ENCODE data around the gene TRIOBP.
A peak's percentile ranks its signal among the peaks of the same experiment; 100 is the strongest.

Gene TRIOBP

DNA sequence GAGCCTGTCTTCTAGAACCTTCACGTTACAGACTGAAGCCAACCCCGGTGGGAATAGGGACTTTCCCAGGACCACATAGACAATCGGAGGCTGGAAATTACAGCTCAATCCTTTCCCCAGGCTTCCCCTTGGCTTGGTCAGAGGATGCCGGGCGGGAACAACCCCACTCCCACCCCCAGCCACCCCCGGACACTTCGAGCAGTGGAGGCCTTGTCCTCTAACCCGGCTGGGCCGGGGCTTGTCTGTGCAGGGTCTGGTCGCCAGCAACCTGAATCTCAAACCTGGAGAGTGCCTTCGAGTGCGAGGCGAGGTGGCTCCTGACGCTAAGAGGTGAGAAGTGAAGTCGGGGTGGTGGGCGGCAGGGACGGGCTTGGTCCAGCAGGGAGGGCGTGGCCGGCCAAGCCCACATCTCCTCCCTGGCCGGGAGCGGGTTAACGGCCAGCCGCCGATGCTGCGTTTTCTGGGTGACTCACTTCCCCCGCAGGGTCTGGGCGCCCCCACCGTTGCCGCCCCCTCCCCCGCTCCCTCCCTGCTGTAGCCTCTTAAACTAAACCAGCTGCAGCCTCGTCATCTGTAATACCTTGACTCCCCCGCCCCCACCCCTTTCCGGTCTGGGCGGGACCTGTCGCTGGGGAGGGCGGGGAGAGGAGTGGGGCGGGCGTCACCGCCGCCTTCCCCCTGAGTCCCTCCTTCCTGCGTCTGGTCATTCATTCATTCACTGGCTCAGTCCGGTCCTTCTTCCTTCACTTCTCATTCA, 19.9 kb upstream of the TRIOBP start (continued):
- TF ChIP-seq, protein P1, sequence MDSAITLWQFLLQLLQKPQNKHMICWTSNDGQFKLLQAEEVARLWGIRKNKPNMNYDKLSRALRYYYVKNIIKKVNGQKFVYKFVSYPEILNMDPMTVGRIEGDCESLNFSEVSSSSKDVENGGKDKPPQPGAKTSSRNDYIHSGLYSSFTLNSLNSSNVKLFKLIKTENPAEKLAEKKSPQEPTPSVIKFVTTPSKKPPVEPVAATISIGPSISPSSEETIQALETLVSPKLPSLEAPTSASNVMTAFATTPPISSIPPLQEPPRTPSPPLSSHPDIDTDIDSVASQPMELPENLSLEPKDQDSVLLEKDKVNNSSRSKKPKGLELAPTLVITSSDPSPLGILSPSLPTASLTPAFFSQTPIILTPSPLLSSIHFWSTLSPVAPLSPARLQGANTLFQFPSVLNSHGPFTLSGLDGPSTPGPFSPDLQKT (IDR thresholded peaks at IDR 0.05; ENCODE audit: borderline replicate concordance, low read depth, low read length) = no peak; the same call in 1 of the 2 replicates
- TF ChIP-seq ZNF274 (IDR thresholded peaks at IDR 0.05; ENCODE audit: low read length) = no peak
- no peak for TF ChIP-seq ZNF274 (tag by site-specific recombination; IDR thresholded peaks at IDR 0.05; ENCODE audit: borderline replicate concordance)
- no peak; the same call in 1 of the 2 replicates for TF ChIP-seq ZBTB17 (tag by site-specific recombination; IDR thresholded peaks at IDR 0.05)
- TF ChIP-seq ZNF324 (tag by site-specific recombination; IDR thresholded peaks at IDR 0.05) = peak; percentile 18; the same call in 1 of the 2 replicates
- no peak for TF ChIP-seq ZNF311 (tag by site-specific recombination; IDR thresholded peaks at IDR 0.05; ENCODE audit: borderline replicate concordance)
- TF ChIP-seq ZNF561 (tag by site-specific recombination; IDR thresholded peaks at IDR 0.05; ENCODE audit: borderline replicate concordance) = no peak; the same call in 1 of the 2 replicates
- no peak for TF ChIP-seq ZNF48 (tag by site-specific recombination; IDR thresholded peaks at IDR 0.05)
- TF ChIP-seq PRDM1 (tag by site-specific recombination; IDR thresholded peaks at IDR 0.05) = 0 out of 2 replicates have a peak, but pooled peaks have one; percentile 6
- 0 out of 2 replicates have a peak, but pooled peaks have one; percentile 60 for TF ChIP-seq ZNF341 (tag by site-specific recombination; IDR thresholded peaks at IDR 0.05; ENCODE audit: low read depth)
- TF ChIP-seq, protein P2, sequence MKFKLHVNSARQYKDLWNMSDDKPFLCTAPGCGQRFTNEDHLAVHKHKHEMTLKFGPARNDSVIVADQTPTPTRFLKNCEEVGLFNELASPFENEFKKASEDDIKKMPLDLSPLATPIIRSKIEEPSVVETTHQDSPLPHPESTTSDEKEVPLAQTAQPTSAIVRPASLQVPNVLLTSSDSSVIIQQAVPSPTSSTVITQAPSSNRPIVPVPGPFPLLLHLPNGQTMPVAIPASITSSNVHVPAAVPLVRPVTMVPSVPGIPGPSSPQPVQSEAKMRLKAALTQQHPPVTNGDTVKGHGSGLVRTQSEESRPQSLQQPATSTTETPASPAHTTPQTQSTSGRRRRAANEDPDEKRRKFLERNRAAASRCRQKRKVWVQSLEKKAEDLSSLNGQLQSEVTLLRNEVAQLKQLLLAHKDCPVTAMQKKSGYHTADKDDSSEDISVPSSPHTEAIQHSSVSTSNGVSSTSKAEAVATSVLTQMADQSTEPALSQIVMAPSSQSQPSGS (tag by site-specific recombination; IDR thresholded peaks at IDR 0.05; ENCODE audit: low read depth) = no peak
- TF ChIP-seq, protein P3, sequence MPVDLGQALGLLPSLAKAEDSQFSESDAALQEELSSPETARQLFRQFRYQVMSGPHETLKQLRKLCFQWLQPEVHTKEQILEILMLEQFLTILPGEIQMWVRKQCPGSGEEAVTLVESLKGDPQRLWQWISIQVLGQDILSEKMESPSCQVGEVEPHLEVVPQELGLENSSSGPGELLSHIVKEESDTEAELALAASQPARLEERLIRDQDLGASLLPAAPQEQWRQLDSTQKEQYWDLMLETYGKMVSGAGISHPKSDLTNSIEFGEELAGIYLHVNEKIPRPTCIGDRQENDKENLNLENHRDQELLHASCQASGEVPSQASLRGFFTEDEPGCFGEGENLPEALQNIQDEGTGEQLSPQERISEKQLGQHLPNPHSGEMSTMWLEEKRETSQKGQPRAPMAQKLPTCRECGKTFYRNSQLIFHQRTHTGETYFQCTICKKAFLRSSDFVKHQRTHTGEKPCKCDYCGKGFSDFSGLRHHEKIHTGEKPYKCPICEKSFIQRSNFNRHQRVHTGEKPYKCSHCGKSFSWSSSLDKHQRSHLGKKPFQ (tag by site-specific recombination; IDR thresholded peaks at IDR 0.05) = no peak; the same call in 1 of the 2 replicates
- no peak for TF ChIP-seq ZNF239 (tag by site-specific recombination; IDR thresholded peaks at IDR 0.05)
- no peak for TF ChIP-seq ZNF146 (tag by site-specific recombination; IDR thresholded peaks at IDR 0.05)
- no peak for TF ChIP-seq ZNF37A (tag by site-specific recombination; IDR thresholded peaks at IDR 0.05)
- TF ChIP-seq ZNF664 (tag by site-specific recombination; IDR thresholded peaks at IDR 0.05) = 0 out of 2 replicates have a peak, but pooled peaks have one; percentile 19
- TF ChIP-seq KLF10 (tag by site-specific recombination; IDR thresholded peaks at IDR 0.05) = peak; percentile 88; the same call in 1 of the 2 replicates
- no peak for TF ChIP-seq ZNF266 (tag by site-specific recombination; IDR thresholded peaks at IDR 0.05; ENCODE audit: low read depth)
- TF ChIP-seq IKZF3 (tag by site-specific recombination; IDR thresholded peaks at IDR 0.05) = peak; percentile 52; the same call in 1 of the 2 replicates
- no peak for TF ChIP-seq ZNF23 (tag by site-specific recombination; IDR thresholded peaks at IDR 0.05; ENCODE audit: borderline replicate concordance)
- TF ChIP-seq ZNF202 (tag by site-specific recombination; IDR thresholded peaks at IDR 0.05; ENCODE audit: borderline replicate concordance) = no peak
- TF ChIP-seq ZNF521 (tag by site-specific recombination; IDR thresholded peaks at IDR 0.05) = no peak
- TF ChIP-seq MYNN (tag by site-specific recombination; IDR thresholded peaks at IDR 0.05; ENCODE audit: borderline replicate concordance) = no peak
- no peak for TF ChIP-seq YY1 (tag by site-specific recombination; IDR thresholded peaks at IDR 0.05)
- no peak for TF ChIP-seq ZNF610 (tag by site-specific recombination; IDR thresholded peaks at IDR 0.05; ENCODE audit: borderline replicate concordance)
- TF ChIP-seq, protein P4, sequence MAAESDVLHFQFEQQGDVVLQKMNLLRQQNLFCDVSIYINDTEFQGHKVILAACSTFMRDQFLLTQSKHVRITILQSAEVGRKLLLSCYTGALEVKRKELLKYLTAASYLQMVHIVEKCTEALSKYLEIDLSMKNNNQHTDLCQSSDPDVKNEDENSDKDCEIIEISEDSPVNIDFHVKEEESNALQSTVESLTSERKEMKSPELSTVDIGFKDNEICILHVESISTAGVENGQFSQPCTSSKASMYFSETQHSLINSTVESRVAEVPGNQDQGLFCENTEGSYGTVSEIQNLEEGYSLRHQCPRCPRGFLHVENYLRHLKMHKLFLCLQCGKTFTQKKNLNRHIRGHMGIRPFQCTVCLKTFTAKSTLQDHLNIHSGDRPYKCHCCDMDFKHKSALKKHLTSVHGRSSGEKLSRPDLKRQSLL (tag by site-specific recombination; IDR thresholded peaks at IDR 0.05) = no peak
- 0 out of 2 replicates have a peak, but pooled peaks have one; percentile 18 for TF ChIP-seq ZNF169 (tag by site-specific recombination; IDR thresholded peaks at IDR 0.05)
- TF ChIP-seq, protein P5, sequence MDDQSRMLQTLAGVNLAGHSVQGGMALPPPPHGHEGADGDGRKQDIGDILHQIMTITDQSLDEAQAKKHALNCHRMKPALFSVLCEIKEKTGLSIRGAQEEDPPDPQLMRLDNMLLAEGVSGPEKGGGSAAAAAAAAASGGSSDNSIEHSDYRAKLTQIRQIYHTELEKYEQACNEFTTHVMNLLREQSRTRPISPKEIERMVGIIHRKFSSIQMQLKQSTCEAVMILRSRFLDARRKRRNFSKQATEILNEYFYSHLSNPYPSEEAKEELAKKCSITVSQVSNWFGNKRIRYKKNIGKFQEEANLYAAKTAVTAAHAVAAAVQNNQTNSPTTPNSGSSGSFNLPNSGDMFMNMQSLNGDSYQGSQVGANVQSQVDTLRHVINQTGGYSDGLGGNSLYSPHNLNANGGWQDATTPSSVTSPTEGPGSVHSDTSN (CRISPR knock-in tag; IDR thresholded peaks at IDR 0.05) = no peak
- TF ChIP-seq ZNF571 (tag by site-specific recombination; IDR thresholded peaks at IDR 0.05) = no peak
- peak; percentile 33; the same call in 1 of the 2 replicates for TF ChIP-seq ZBTB8A (tag by site-specific recombination; IDR thresholded peaks at IDR 0.05)
- TF ChIP-seq, protein P6, sequence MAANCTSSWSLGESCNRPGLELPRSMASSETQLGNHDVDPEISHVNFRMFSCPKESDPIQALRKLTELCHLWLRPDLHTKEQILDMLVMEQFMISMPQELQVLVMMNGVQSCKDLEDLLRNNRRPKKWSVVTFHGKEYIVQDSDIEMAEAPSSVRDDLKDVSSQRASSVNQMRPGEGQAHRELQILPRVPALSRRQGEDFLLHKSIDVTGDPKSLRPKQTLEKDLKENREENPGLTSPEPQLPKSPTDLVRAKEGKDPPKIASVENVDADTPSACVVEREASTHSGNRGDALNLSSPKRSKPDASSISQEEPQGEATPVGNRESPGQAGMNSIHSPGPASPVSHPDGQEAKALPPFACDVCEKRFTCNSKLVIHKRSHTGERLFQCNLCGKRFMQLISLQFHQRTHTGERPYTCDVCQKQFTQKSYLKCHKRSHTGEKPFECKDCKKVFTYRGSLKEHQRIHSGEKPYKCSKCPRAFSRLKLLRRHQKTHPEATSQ (tag by site-specific recombination; IDR thresholded peaks at IDR 0.05) = no peak; the same call in 1 of the 2 replicates

Data from HEK293 (cell line).